Ascending aorta (tissue), 2 donors: Measurements from ENCODE around the gene MCRS1. TPM values are rescaled to one million over a fixed set of nuclear protein-coding genes. Genes with fewer than 3 reads are reported as not detected.

Experiments used
- DNase-seq, 2 donors: peaks; one replicate each; pipeline ENCODE4 v3.0.0-alpha.2; 2019; ENCODE audit warnings: low spot score in 2 of 2
- H3K27ac ChIP-seq, 2 donors: fragments of 200-600 bp; sonication (generic); one replicate each; pipeline ENCODE4 v1.5.1; 2016 to 2017; ENCODE audit warnings: mild to moderate bottlenecking in 1 of 2
- H3K27me3 ChIP-seq: fragments of 200-600 bp; sonication (generic); one replicate; pipeline ENCODE4 v1.5.1; 2017
- H3K36me3 ChIP-seq, 2 donors: fragments of 200-600 bp; sonication (generic); one replicate each; pipeline ENCODE4 v1.5.1; 2016
- H3K4me1 ChIP-seq, 2 donors: fragments of 200-600 bp; sonication (generic); one replicate each; pipeline ENCODE4 v1.5.1; 2016 to 2017; ENCODE audit warnings: mild to moderate bottlenecking in 1 of 2
- H3K4me3 ChIP-seq, 2 donors: fragments of 200-600 bp; sonication (generic); one replicate each; pipeline ENCODE4 v1.5.1; 2016 to 2017; ENCODE audit warnings: mild to moderate bottlenecking in 1 of 2
- H3K9me3 ChIP-seq, 2 donors: fragments of 200-600 bp; sonication (generic); one replicate each; pipeline ENCODE4 v1.5.1; 2016
- intact Hi-C: fragments of 100-400 bp; cut with DNase I; formaldehyde crosslinking; loops from one replicate; pipeline ENCODE4 v1.15.1; 2023
- total RNA-seq: library from RNA; depleted of rRNA; stranded (reverse); fragments of >200 nt; gene quantifications from one replicate; pipeline ENCODE4 v1.1.0, GENCODE V29; 2016
- TF ChIP-seq, protein P1 (sequence below), 3 experiments: fragments of 200-600 bp in 2 of 3; fragments of 450-650 bp in 1 of 3; sonication (generic) in 2 of 3; IDR thresholded peaks; one replicate each; pipeline ENCODE4 v1.5.1; 2016 to 2019; ENCODE audit warnings: antibody characterized with exemption in 3 of 3, mild to moderate bottlenecking in 1 of 3, moderate library complexity in 1 of 3

MCRS1 gene
- total RNA-seq, 1 donor from 2014 or later = 66.8 TPM

DNA sequence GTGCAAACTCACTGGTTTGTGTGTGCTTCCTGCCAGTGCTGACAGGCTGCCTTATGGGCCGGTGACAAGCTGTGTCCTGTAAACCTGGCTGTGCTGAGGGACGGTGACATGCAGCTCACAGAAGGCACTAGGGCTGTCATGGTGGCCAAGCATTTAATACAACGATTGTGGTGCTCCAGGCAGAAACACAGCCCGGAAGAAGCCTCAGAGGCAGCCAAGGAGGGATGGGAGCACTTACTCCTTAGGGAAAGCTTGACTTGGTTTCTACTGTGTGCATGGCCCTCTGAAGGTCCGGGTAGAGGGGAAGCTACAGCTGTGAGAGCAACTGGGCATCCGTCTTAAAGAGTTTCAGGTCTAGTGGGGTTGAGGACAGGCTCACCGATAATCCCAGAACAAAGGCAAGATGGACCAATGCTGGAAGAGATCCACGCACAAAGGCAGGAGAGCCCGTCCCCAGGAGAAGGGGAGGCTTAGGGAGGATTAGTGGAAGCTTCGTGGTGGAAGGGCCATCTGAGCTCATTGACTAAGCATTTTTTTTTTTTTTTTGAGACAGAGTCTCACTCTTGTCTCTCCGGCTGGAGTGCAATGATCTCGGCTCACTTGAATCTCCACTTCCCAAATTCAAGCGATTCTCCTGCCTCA is 10.7 kb upstream of the MCRS1 start:
- DNase-seq = no peak
- H3K27ac ChIP-seq = no peak overlapping the region
- TF ChIP-seq, protein P1, sequence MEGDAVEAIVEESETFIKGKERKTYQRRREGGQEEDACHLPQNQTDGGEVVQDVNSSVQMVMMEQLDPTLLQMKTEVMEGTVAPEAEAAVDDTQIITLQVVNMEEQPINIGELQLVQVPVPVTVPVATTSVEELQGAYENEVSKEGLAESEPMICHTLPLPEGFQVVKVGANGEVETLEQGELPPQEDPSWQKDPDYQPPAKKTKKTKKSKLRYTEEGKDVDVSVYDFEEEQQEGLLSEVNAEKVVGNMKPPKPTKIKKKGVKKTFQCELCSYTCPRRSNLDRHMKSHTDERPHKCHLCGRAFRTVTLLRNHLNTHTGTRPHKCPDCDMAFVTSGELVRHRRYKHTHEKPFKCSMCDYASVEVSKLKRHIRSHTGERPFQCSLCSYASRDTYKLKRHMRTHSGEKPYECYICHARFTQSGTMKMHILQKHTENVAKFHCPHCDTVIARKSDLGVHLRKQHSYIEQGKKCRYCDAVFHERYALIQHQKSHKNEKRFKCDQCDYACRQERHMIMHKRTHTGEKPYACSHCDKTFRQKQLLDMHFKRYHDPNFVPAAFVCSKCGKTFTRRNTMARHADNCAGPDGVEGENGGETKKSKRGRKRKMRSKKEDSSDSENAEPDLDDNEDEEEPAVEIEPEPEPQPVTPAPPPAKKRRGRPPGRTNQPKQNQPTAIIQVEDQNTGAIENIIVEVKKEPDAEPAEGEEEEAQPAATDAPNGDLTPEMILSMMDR (IDR thresholded peaks at IDR 0.05) = no peak

DNA sequence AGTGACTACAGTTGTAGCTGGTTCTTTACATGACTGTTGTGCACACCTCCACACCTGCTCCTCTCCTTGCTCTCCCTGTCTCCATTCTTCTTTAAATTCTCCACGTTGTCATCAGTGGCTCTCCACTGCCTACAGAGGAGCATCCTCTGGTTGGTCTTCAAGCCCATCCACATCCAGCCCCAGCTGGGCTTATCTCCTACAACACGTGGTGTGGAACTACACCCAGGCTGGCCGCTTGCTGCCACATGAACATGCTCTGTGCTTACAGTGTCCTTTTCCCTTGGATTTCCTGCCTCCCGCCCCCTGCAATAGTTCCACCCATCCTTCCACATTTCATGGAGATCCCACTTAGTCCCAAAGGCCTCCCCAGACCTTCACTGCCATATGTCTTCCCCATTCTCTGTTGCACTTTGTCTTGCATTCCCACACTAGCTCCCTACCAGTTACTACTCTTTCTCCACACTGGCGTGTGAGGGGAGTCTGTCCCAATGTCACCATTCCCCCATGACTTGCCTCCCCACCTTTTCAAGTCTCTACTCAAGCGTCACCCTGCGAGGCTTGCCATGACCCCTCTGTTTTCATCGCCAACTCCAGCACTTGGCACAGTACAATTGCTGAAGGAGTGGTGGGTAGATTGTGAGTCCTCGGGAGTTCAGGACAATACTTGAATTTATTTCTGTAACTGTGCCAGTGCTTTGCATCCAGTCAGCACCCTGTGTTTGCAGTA is 9.8 kb upstream of the MCRS1 start:
- Histone ChIP-seq H3K36me3 (peaks cover 4 to 7% of the 10 kb centered on the region in 2 donors), H3K4me3 (no peak overlapping the region), H3K27me3 (no peaks in the 10 kb centered on the region), H3K27ac (no peak overlapping the region), H3K4me1 (no peaks in the 10 kb centered on the region), H3K9me3 (no peaks in the 10 kb centered on the region)
- TF ChIP-seq, protein P1 (IDR thresholded peaks at IDR 0.05) = no peak
- DNase-seq = no peak
- intact Hi-C loops = no loop called here

More for the DNA sequence above, 10.7 kb upstream of the MCRS1 start:
- no peaks in the 10 kb centered on the region for H3K4me1 ChIP-seq
- H3K4me3 ChIP-seq = no peak overlapping the region
- no peaks in the 10 kb centered on the region for H3K9me3 ChIP-seq
- intact Hi-C loops = no loop called here
- H3K27me3 ChIP-seq = no peaks in the 10 kb centered on the region
- peaks cover 4 to 7% of the 10 kb centered on the region in 2 donors for H3K36me3 ChIP-seq

DNA sequence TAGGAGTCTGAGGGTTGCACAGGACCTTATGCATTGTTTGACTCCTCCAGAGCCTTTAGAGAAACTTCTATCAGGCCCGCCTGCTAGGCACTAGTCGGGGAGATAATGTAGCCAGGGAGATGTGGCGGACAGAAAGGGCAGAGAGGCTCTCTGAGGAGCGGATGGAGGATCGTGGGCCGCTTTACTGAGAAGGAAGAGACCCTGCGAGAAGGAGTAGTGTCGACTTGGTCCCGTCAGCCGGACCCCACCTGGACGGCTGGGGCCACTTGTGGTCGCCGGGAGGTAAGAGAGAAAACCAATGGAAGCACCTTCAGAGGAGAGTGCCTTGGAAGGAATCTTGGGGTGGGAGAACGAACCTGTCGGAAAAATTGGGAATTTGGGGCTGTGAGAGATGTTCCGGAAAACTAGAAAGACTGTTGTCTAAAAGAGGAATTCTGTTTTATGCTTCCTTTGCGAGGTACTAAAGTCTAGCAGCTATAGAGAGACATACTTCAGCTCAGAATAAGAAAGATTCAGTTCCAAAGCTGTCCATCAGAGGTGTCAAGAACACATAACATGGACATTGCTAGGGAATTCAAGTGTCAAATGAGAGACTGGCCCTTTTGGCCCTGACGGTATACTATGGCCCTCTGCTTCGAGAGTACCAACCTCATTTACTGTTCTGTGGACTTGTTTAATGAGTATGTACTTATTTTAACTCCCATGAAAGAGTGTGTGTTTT is 660 bp upstream of the MCRS1 start:
- TF ChIP-seq, protein P1 (IDR thresholded peaks at IDR 0.05) = no peak
- Histone ChIP-seq H3K36me3 (peaks cover 22% of the 10 kb centered on the region in 2 donors), H3K27ac (peak overlapping the region; percentile 67 to 88), H3K9me3 (no peaks in the 10 kb centered on the region), H3K27me3 (no peaks in the 10 kb centered on the region), H3K4me1 (peaks cover 5 to 26% of the 10 kb centered on the region in 2 donors), H3K4me3 (peak overlapping the region; percentile 76 to 87)
- DNase-seq = no peak
- intact Hi-C loops = loop anchor here (1.0 kb wide), 3 partner anchors 55 to 457 kb away; partner anchors contain the start of genes FMNL3, PRPF40B and RACGAP1

DNA sequence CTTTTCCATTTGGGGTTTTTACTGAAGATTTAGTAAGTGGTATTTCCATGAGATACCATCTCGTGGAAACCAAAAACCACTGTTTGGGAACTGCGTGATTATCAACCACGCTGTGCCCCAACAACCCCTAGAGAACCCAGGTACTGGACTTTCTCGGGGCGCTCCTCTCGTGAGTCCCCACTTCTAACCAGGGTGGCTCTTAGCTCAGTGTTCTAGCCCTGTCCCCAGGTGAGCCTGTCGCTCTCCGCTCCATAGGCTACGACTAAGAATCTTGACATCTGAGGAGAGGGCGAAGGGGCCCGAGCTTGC is 686 bp downstream of the MCRS1 start:
- H3K4me1 ChIP-seq = peaks cover 5 to 26% of the 10 kb centered on the region in 2 donors

DNA sequence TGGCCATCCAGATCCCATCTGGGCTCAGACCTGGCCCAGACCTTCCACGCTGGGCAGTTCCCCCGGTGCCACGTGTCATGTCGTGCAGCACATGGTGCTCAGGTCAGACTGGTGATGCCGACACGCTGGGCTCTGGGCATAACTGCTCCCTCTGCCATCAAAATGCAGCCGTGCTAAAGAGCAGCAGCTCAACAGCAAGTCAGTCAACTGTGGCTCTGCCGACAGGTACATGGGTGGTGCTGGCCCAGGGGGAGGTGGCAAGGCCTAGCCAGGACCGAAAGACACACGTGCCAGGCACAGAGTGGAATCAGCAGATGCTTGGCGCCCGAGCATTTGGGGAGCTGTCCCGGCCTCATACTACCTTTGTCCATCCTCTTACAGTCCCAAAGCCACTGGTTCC is 1.6 kb downstream of the MCRS1 start:
- intact Hi-C loops = no loop called here
- Histone ChIP-seq H3K27me3 (no peaks in the 10 kb centered on the region), H3K4me3 (peak overlapping the region in 1 of 2 donors; percentile 87), H3K36me3 (peaks cover 43% of the 10 kb centered on the region in 2 donors), H3K9me3 (no peaks in the 10 kb centered on the region), H3K27ac (no peak overlapping the region), H3K4me1 (peaks cover 5 to 26% of the 10 kb centered on the region in 2 donors)
- TF ChIP-seq, protein P1 (IDR thresholded peaks at IDR 0.05) = no peak
- DNase-seq = no peak

More for the DNA sequence above, 686 bp downstream of the MCRS1 start:
- no peak for DNase-seq
- Histone ChIP-seq H3K36me3 (peaks cover 35 to 36% of the 10 kb centered on the region in 2 donors), H3K9me3 (no peaks in the 10 kb centered on the region), H3K27ac (peak overlapping the region in 1 of 2 donors; percentile 88), H3K4me3 (peak overlapping the region; percentile 76 to 87), H3K27me3 (no peaks in the 10 kb centered on the region)
- intact Hi-C loops = no loop called here
- TF ChIP-seq, protein P1 (IDR thresholded peaks at IDR 0.05) = no peak
